Medulla oblongata (tissue), 1 donor: ENCODE measurements around the gene ETNK2.

Experiments
- DNase-seq: peaks from one replicate; pipeline ENCODE4 v3.0.0-alpha.2; 2015; ENCODE audit errors: extremely low spot score

ETNK2 gene

GRCh38 chr1:204147406-204148383, 4.1 kb downstream of the ETNK2 start:
- no peak for DNase-seq

GRCh38 chr1:204146965-204147364, 4.9 kb downstream of the ETNK2 start:
- no peak for DNase-seq

- no peak for DNase-seq
Measured at GRCh38 chr1:204146309-204146708, 5.5 kb downstream of the ETNK2 start.

- DNase-seq = no peak
Measured at GRCh38 chr1:204145033-204145504, 6.8 kb downstream of the ETNK2 start.

- DNase-seq = no peak
Measured at GRCh38 chr1:204143276-204144041, 8.4 kb downstream of the ETNK2 start.

- no peak for DNase-seq
Measured at GRCh38 chr1:204142032-204142974, 9.5 kb downstream of the ETNK2 start.

GRCh38 chr1:204141131-204141530, 10.7 kb downstream of the ETNK2 start:
- no peak for DNase-seq

- DNase-seq = no peak
Measured at GRCh38 chr1:204139952-204140351, 11.9 kb downstream of the ETNK2 start.

GRCh38 chr1:204139088-204139487, 12.8 kb downstream of the ETNK2 start:
- DNase-seq = no peak

- DNase-seq = no peak
Measured at GRCh38 chr1:204136814-204137213, 15.0 kb downstream of the ETNK2 start.

- no peak for DNase-seq
Measured at GRCh38 chr1:204134103-204134502, 17.7 kb downstream of the ETNK2 start.

- no peak for DNase-seq
Measured at GRCh38 chr1:204132718-204133117, 19.1 kb downstream of the ETNK2 start.

- DNase-seq = no peak
Measured at GRCh38 chr1:204131978-204132377, 19.9 kb downstream of the ETNK2 start.

- DNase-seq = no peak
Measured at GRCh38 chr1:204130981-204131892, 20.6 kb downstream of the ETNK2 start.

- no peak for DNase-seq
Measured at GRCh38 chr1:204130178-204130577, 21.7 kb downstream of the ETNK2 start.

- peak; percentile 69 for DNase-seq
Measured at GRCh38 chr1:204128964-204129896, 22.6 kb downstream of the ETNK2 start.

- DNase-seq = no peak
Measured at GRCh38 chr1:204128464-204128963, 23.3 kb downstream of the ETNK2 start.

GRCh38 chr1:204127597-204128242, 24.1 kb downstream of the ETNK2 start:
- peak; percentile 82 for DNase-seq

- no peak for DNase-seq
Measured at GRCh38 chr1:204126956-204127355, 24.9 kb downstream of the ETNK2 start.
